Measurements from ENCODE around the gene CCBE1.

GRCh38 chr18:59458575-59458974 is 238.6 kb downstream of the CCBE1 start:
- no peak for TF ChIP-seq EZH2 (IDR thresholded peaks at IDR 0.05)
- no peak for TF ChIP-seq CTCF (IDR thresholded peaks at IDR 0.05)

Measured in neural progenitor cell (in vitro differentiated cells).